SK-N-SH (cell line): ENCODE data around the gene PPP1R37. TPM values are rescaled to one million over a fixed set of nuclear protein-coding genes. Genes with fewer than 3 reads are reported as not detected.

ENCODE experiments used
- CTCF ChIA-PET: fragments of 300-600, 350-600 bp; formaldehyde crosslinking; extraction: SDS; loops from one replicate; lab custom pipeline; 2021; lab: Yijun Ruan, JAX
- POLR2A ChIA-PET: fragments of 350-600 bp; sonication (Branson Sonifier 250); formaldehyde crosslinking; extraction: SDS; loops from one replicate; lab custom pipeline; 2020; ENCODE audit warnings: antibody characterized with exemption, inconsistent platforms; lab: Yijun Ruan, JAX
- DNase-seq: peaks from one replicate; pipeline ENCODE4 v3.0.0; 2012
- H2AFZ ChIP-seq: fragments of 200-600 bp; sonication (generic); 2 replicates; pipeline ENCODE4 v1.8.1; 2016; ENCODE audit warnings: antibody characterized with exemption, mild to moderate bottlenecking, low read depth
- H3F3A ChIP-seq: fragments of 200-600 bp; sonication (generic); replicated peaks from 2 replicates; pipeline ENCODE3; 2016; ENCODE audit warnings: antibody characterized with exemption, mild to moderate bottlenecking; ENCODE audit not compliant: insufficient read depth
- H3K27ac ChIP-seq, 2 experiments: fragments of 200-500 bp in 1 of 2; fragments of 200-600 bp in 1 of 2; sonication (Bioruptor generic) in 1 of 2; sonication (generic), shearing (Covaris generic) in 1 of 2; 2 replicates each; pipeline versions ENCODE4 v1.5.1 to v1.6.1; 2014 to 2016; ENCODE audit warnings: low read depth in 2 of 2, inconsistent platforms in 1 of 2, low read length in 1 of 2, mild to moderate bottlenecking in 1 of 2, mixed read lengths in 1 of 2
- H3K27me3 ChIP-seq: fragments of 200-600 bp; sonication (generic), shearing (Covaris generic); 2 replicates; pipeline ENCODE4 v1.6.1; 2016; ENCODE audit warnings: mixed run types; ENCODE audit not compliant: insufficient read depth
- H3K36me3 ChIP-seq, 2 experiments: fragments of 200-500 bp in 1 of 2; fragments of 200-600 bp in 1 of 2; sonication (Bioruptor generic) in 1 of 2; sonication (generic) in 1 of 2; replicated peaks in 1 of 2; 2 replicates each; pipeline versions ENCODE3 to v1.5.1; 2014 to 2016; ENCODE audit warnings: low read length in 1 of 2, mild to moderate bottlenecking in 1 of 2; ENCODE audit not compliant: insufficient read depth in 2 of 2, control insufficient read depth in 1 of 2
- H3K4me1 ChIP-seq, 2 experiments: fragments of 200-500 bp in 1 of 2; fragments of 200-600 bp in 1 of 2; sonication (Bioruptor generic) in 1 of 2; sonication (generic), shearing (Covaris generic) in 1 of 2; 2 replicates each; pipeline versions ENCODE4 v1.5.1 to v1.6.1; 2014 to 2016; ENCODE audit warnings: low read depth in 1 of 2, low read length in 1 of 2, mixed run types in 1 of 2; ENCODE audit not compliant: insufficient read depth in 2 of 2, control insufficient read depth in 1 of 2
- H3K4me2 ChIP-seq: fragments of 200-600 bp; sonication (generic), shearing (Covaris generic); 2 replicates; pipeline ENCODE4 v1.6.1; 2017; ENCODE audit warnings: mixed run types
- H3K4me3 ChIP-seq, 2 experiments: fragments of 200-500 bp in 1 of 2; fragments of 200-600 bp in 1 of 2; sonication (Bioruptor generic) in 1 of 2; sonication (generic), shearing (Covaris generic) in 1 of 2; 2 replicates each; pipeline versions ENCODE4 v1.5.1 to v1.8.1; 2014 to 2016; ENCODE audit warnings: low read depth in 2 of 2, inconsistent platforms in 1 of 2, low read length in 1 of 2, mild to moderate bottlenecking in 1 of 2, mixed read lengths in 1 of 2, moderate library complexity in 1 of 2
- H3K79me2 ChIP-seq: fragments of 200-600 bp; sonication (generic); 2 replicates; pipeline ENCODE4 v1.8.1; 2017; ENCODE audit warnings: mild to moderate bottlenecking; ENCODE audit not compliant: insufficient read depth
- H3K9ac ChIP-seq: fragments of 200-600 bp; sonication (generic); 2 replicates; pipeline ENCODE4 v1.6.1; 2017; ENCODE audit warnings: mixed run types
- H3K9me2 ChIP-seq: fragments of 200-600 bp; sonication (generic); 2 replicates; pipeline ENCODE4 v1.6.1; 2017; ENCODE audit warnings: mixed run types
- H3K9me3 ChIP-seq: fragments of 200-600 bp; sonication (generic); 2 replicates; pipeline ENCODE4 v1.6.1; 2017; ENCODE audit warnings: mixed run types, mild to moderate bottlenecking, moderate library complexity
- H4K20me1 ChIP-seq: fragments of 200-600 bp; sonication (generic); 2 replicates; pipeline ENCODE4 v1.6.1; 2017; ENCODE audit warnings: mild to moderate bottlenecking, mixed run types; ENCODE audit not compliant: insufficient read depth
- EZH2phosphoT487 ChIP-seq: fragments of 200-600 bp; sonication (generic); IDR thresholded peaks from 2 replicates; pipeline ENCODE4 v1.6.1; 2017; ENCODE audit warnings: low read depth, mixed run types, mild to moderate bottlenecking, antibody characterized with exemption, moderate library complexity, borderline replicate concordance
- FOSL2 ChIP-seq: IDR thresholded peaks from 2 replicates; pipeline ENCODE4 v1.4.0; 2012; ENCODE audit warnings: low read depth, mild to moderate bottlenecking, moderate library complexity, borderline replicate concordance
- GABPA ChIP-seq: IDR thresholded peaks from 2 replicates; pipeline ENCODE4 v1.4.0; 2012; ENCODE audit warnings: low read depth, mild to moderate bottlenecking
- GATA2 ChIP-seq: sonication (generic); formaldehyde crosslinking; IDR thresholded peaks from 2 replicates; pipeline ENCODE4 v1.5.0; 2020; ENCODE audit warnings: mild to moderate bottlenecking, missing genetic modification reagents
- IRF3 ChIP-seq: fragments of 150-350 bp; IDR thresholded peaks from 2 replicates; pipeline ENCODE4 v1.6.1; 2016; ENCODE audit warnings: mild to moderate bottlenecking, low read depth, low read length
- JUND ChIP-seq: IDR thresholded peaks from 2 replicates; pipeline ENCODE4 v1.4.0; 2012
- MXI1 ChIP-seq: IDR thresholded peaks from 2 replicates; pipeline ENCODE4 v1.6.1; 2012; ENCODE audit warnings: mild to moderate bottlenecking, low read depth, low read length, improper control_type of control experiment
- NFIC ChIP-seq: IDR thresholded peaks from 2 replicates; pipeline ENCODE4 v1.4.0; 2012; ENCODE audit warnings: borderline replicate concordance
- RFX5 ChIP-seq: IDR thresholded peaks from 2 replicates; pipeline ENCODE4 v1.6.1; 2012; ENCODE audit warnings: mild to moderate bottlenecking, improper control_type of control experiment, low read length
- RXRA ChIP-seq: IDR thresholded peaks from 2 replicates; pipeline ENCODE4 v1.4.0; 2012; ENCODE audit warnings: low read depth, mild to moderate bottlenecking, borderline replicate concordance
- SMC3 ChIP-seq: IDR thresholded peaks from 2 replicates; pipeline ENCODE4 v1.6.1; 2012; ENCODE audit warnings: low read depth, low read length, improper control_type of control experiment
- TAF1 ChIP-seq: IDR thresholded peaks from 2 replicates; pipeline ENCODE4 v1.6.1; 2012; ENCODE audit warnings: low read depth, mild to moderate bottlenecking, low read length, moderate library complexity, borderline replicate concordance
- USF1 ChIP-seq: IDR thresholded peaks from 2 replicates; pipeline ENCODE4 v1.4.0; 2012; ENCODE audit warnings: low read depth, borderline replicate concordance
- YY1 ChIP-seq: IDR thresholded peaks from 2 replicates; pipeline ENCODE4 v1.4.0; 2012; ENCODE audit warnings: low read depth, mild to moderate bottlenecking
- WGBS: methylation state at CpG from one replicate; pipeline ENCODE4 v1.1.6; 2017; ENCODE audit warnings: low lambda C conversion rate; 5-methylcytosine and 5-hydroxymethylcytosine counted together
- polyA plus RNA-seq, 3 experiments: library from polyadenylated mRNA; depleted of rRNA; stranded (reverse); fragments of >200 nt; gene quantifications; 2 replicates each; pipeline ENCODE4 v1.2.3, GENCODE V29; 2012

Gene PPP1R37
- polyA plus RNA-seq, 1 of the 3 experiments (the other 2 are of a cell fraction) = 24.4 TPM

DNA sequence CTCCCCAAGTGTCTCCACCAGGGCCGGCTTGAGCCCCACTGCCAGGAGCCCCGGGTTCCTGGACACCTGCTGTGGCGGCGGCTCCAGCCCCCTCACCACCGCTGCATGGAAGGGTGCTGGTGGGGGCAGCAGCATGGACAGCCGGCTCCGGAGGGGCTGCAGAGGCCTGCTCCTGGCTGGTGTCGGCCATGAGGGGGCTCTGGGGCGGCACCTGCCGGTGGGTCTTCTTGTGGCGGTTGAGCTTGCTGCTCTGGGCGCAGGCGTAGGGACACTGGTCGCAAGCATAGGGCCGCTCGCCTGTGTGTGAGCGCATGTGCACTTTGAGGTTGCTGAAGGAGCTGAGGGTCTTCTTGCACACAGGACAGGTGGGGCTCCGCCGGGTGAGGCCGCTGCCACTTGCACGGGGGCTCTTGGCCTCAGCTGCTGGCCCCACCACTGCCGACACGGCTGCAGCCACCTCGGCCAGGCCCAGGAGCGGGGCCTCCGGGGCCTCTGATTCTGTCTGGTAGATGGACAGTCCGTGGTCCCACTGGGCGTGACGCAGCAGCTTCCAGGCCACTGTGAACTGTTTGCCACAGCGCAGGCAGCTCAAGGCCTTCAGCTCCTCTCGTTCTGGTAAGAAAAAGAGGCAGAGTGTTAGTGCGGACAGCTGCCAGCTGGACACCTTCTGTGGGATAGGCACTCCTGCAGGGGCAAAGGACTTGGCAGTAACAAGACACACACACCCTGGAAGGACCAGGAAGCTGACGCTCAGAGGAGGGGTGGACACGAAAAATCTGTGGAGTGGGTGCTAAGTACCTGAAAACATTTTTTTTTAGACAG lies 20.8 kb upstream of the PPP1R37 start:
- Histone ChIP-seq H3F3A (peaks cover 8% of the 10 kb centered on the region), H3K36me3 (peaks cover 4 to 34% of the 10 kb centered on the region in 2 experiments), H3K4me2 (no peak overlapping the region), H3K4me1 (no peaks in the 10 kb centered on the region), H3K9ac (no peak overlapping the region), H2AFZ (no peak overlapping the region), H3K27me3 (no peaks in the 10 kb centered on the region), H3K4me3 (no peak overlapping the region), H3K9me2 (no peaks in the 10 kb centered on the region), H3K27ac (no peak overlapping the region), H3K9me3 (no peaks in the 10 kb centered on the region), H3K79me2 (no peaks in the 10 kb centered on the region), H4K20me1 (no peaks in the 10 kb centered on the region)
- POLR2A ChIA-PET = interaction anchor here (1.0 kb wide), 1 partner anchor 106 kb away, joined by 3 read pairs; the partner anchor contains the start of genes BLOC1S3 and TRAPPC6A
- TF ChIP-seq TAF1 (no peak), NFIC (no peak), YY1 (no peak), IRF3 (no peak)
- CTCF ChIA-PET = interaction anchor here (5.5 kb wide), 1 partner anchor 13 kb away, joined by 43 read pairs; no protein-coding TSS in a partner anchor
- DNase-seq = no peak
- 96% methylated on average over 19 of the region's 34 CpGs for WGBS

DNA sequence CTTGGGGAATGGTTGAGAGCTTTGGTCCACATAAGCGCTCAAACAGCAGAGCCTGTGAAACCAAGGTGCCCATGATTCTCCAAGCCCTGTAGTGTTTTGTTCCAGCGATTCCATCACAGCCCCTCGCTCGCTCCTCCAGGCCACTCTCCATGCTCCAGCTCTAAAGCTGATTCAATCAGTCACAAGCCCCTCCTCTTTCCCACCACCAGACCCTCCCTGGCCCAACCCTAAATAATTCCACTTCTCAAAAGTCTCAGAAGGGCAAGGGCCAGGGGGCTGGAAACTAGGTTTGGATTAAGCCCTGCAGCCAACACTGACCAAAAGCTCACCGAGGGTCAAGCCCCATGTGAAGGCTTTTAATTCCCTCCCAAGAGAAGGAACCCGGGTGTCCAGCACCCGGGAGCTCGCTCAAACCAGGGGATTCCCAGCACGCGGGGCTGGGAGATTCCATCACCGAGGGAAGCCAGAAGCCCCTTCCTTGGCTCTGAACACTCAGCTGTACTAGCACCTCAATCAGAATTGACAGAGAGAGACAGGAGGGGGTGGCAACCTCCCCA lies 18.2 kb upstream of the PPP1R37 start:
- CTCF ChIA-PET = interaction anchor here (0.9 kb wide), 1 partner anchor 16 kb away, joined by 3 read pairs; no protein-coding TSS in a partner anchor
- H2AFZ ChIP-seq = no peak overlapping the region

More for the DNA sequence above, 18.2 kb upstream of the PPP1R37 start:
- Histone ChIP-seq H3K9ac (no peak overlapping the region), H3K9me3 (no peaks in the 10 kb centered on the region), H3K4me2 (no peak overlapping the region), H4K20me1 (no peaks in the 10 kb centered on the region), H3K4me3 (no peak overlapping the region), H3K27me3 (no peaks in the 10 kb centered on the region), H3K27ac (no peak overlapping the region), H3K4me1 (peaks cover 0 to 5% of the 10 kb centered on the region in 2 experiments; a peak in 1 of 4 replicates), H3K9me2 (no peaks in the 10 kb centered on the region), H3K79me2 (peaks cover 8% of the 10 kb centered on the region), H3K36me3 (peaks cover 0 to 17% of the 10 kb centered on the region in 2 experiments), H3F3A (peaks cover 8% of the 10 kb centered on the region)
- DNase-seq = no peak
- POLR2A ChIA-PET = no interaction called here
- 84% methylated on average over 11 of the region's 11 CpGs for WGBS
- TF ChIP-seq GATA2 (CRISPR knock-in tag) = no peak
- TF ChIP-seq GABPA = no peak
- no peak for TF ChIP-seq USF1
- TF ChIP-seq NFIC = no peak
- TF ChIP-seq RXRA = no peak
- no peak for TF ChIP-seq TAF1
- TF ChIP-seq MXI1 = no peak
- no peak for TF ChIP-seq EZH2phosphoT487
- TF ChIP-seq JUND = no peak
- no peak for TF ChIP-seq FOSL2
- TF ChIP-seq SMC3 = no peak
- no peak for TF ChIP-seq RFX5
- TF ChIP-seq IRF3 = no peak
